Upper lobe of left lung (tissue), 6 donors: Measurements from ENCODE around the gene EFR3B. TPM values are rescaled to one million over a fixed set of nuclear protein-coding genes. Genes with fewer than 3 reads are reported as not detected.

Experiments
- ATAC-seq, 2 donors: fragments of 200-7000 bp; cut with Tn5 transposase; one replicate each; pipeline ENCODE4 v1.9.1; 2022; ENCODE audit warnings: mild to moderate bottlenecking in 2 of 2, moderate library complexity in 2 of 2; ENCODE audit not compliant: low FRiP score in 2 of 2
- DNase-seq, 2 donors: peaks; one replicate each; pipeline ENCODE4 v3.0.0-alpha.2; 2019 to 2020
- H3K27ac ChIP-seq, 4 donors: fragments of 200-600 bp; sonication (generic); one replicate each; pipeline ENCODE4 v1.5.1; 2016 to 2019
- H3K27me3 ChIP-seq, 4 donors: fragments of 200-600 bp; sonication (generic); one replicate each; pipeline ENCODE4 v1.5.1; 2017 to 2019
- H3K36me3 ChIP-seq, 4 donors: fragments of 200-600 bp; sonication (generic); one replicate each; pipeline ENCODE4 v1.5.1; 2016 to 2019
- H3K4me1 ChIP-seq, 4 donors: fragments of 200-600 bp; sonication (generic); one replicate each; pipeline ENCODE4 v1.5.1; 2018 to 2019
- H3K4me3 ChIP-seq, 4 donors: fragments of 200-600 bp; sonication (generic); one replicate each; pipeline ENCODE4 v1.5.1; 2017 to 2019; ENCODE audit warnings: mild to moderate bottlenecking in 2 of 4, moderate library complexity in 1 of 4
- H3K9me3 ChIP-seq, 4 donors: fragments of 200-600 bp; sonication (generic); one replicate each; pipeline ENCODE4 v1.5.1; 2018 to 2019
- EP300 ChIP-seq, 4 donors: sonication (generic); formaldehyde crosslinking; IDR thresholded peaks; one replicate each; pipeline ENCODE4 v1.5.1; 2017; ENCODE audit warnings: antibody characterized with exemption in 4 of 4, control low read depth in 2 of 4
- POLR2A ChIP-seq, 4 donors: fragments of 450-650 bp; IDR thresholded peaks; one replicate each; pipeline ENCODE4 v1.5.1; 2016 to 2017; ENCODE audit warnings: antibody characterized with exemption in 4 of 4, mild to moderate bottlenecking in 2 of 4
- POLR2AphosphoS5 ChIP-seq, 2 donors: sonication (generic); formaldehyde crosslinking; IDR thresholded peaks; one replicate each; pipeline ENCODE4 v1.5.1; 2017; ENCODE audit warnings: antibody characterized with exemption in 2 of 2
- WGBS, 2 donors: methylation state at CpG; one replicate each; pipeline ENCODE4 v1.1.5; 2017 to 2018; 5-methylcytosine and 5-hydroxymethylcytosine counted together
- total RNA-seq, 6 donors: library from RNA; depleted of rRNA in 4 of 6; stranded (reverse); fragments of >200 nt in 4 of 6; gene quantifications; one replicate each; pipeline versions ENCODE4 v1.1.0 to v1.2.1, GENCODE V29; 2016 to 2021
- TF ChIP-seq, protein P1 (sequence below), 6 experiments: fragments of 450-650 bp in 4 of 6; fragments of 200-600 bp in 2 of 6; sonication (generic) in 2 of 6; IDR thresholded peaks; one replicate each; pipeline ENCODE4 v1.5.1; 2016 to 2019; ENCODE audit warnings: antibody characterized with exemption in 6 of 6
- donor health status: DM: no; HTN: no; CAD: no; lungs with moderate emphysema.
- donor health status: DM: no; HTN: yes; CAD: no; lungs with severe emphysema.

EFR3B gene
- total RNA-seq, 6 donors from 2014 or later: 5.1 to 15.2 (median 9.5) TPM

DNA sequence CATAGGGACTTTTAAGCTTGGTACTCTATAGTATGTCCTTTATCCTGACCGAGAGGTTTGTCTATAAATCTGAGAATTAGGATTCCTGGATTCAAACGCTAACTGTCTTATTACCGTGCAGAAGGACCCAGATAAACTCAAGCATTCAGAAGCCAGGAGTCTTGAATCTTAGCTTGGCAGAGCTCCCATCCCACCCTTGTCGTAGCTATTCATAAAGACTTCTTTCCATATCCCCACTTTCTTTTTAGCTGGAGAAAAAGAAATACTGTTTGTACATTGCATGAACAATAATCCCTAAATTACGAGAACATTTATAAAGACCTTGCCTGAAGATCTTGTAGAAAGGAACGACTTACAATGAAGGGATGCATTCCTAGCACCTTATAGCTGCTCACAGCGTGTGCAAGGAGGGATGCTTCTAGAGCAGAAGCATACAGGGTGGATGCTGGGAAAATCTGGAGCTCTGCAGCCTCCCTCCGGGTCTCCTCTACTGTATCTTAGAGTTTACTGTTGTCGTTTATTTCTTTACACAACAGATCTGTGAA is 13.6 kb downstream of the EFR3B start:
- no peaks in the 10 kb centered on the region for H3K36me3 ChIP-seq
- ATAC-seq (no peak), DNase-seq (no peak)
- no peaks in the 10 kb centered on the region for H3K9me3 ChIP-seq
- no peak for TF ChIP-seq POLR2A (IDR thresholded peaks at IDR 0.05)
- TF ChIP-seq, protein P1, sequence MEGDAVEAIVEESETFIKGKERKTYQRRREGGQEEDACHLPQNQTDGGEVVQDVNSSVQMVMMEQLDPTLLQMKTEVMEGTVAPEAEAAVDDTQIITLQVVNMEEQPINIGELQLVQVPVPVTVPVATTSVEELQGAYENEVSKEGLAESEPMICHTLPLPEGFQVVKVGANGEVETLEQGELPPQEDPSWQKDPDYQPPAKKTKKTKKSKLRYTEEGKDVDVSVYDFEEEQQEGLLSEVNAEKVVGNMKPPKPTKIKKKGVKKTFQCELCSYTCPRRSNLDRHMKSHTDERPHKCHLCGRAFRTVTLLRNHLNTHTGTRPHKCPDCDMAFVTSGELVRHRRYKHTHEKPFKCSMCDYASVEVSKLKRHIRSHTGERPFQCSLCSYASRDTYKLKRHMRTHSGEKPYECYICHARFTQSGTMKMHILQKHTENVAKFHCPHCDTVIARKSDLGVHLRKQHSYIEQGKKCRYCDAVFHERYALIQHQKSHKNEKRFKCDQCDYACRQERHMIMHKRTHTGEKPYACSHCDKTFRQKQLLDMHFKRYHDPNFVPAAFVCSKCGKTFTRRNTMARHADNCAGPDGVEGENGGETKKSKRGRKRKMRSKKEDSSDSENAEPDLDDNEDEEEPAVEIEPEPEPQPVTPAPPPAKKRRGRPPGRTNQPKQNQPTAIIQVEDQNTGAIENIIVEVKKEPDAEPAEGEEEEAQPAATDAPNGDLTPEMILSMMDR (IDR thresholded peaks at IDR 0.05): no peak
- TF ChIP-seq EP300 (IDR thresholded peaks at IDR 0.05): no peak
- TF ChIP-seq POLR2AphosphoS5 (IDR thresholded peaks at IDR 0.05): no peak
- no peak overlapping the region for H3K4me3 ChIP-seq
- H3K27me3 ChIP-seq: no peaks in the 10 kb centered on the region
- H3K27ac ChIP-seq: no peak overlapping the region
- WGBS, 2 donors: 81 to 86% methylated on average over 9 of the region's 9 CpGs
- no peaks in the 10 kb centered on the region for H3K4me1 ChIP-seq

DNA sequence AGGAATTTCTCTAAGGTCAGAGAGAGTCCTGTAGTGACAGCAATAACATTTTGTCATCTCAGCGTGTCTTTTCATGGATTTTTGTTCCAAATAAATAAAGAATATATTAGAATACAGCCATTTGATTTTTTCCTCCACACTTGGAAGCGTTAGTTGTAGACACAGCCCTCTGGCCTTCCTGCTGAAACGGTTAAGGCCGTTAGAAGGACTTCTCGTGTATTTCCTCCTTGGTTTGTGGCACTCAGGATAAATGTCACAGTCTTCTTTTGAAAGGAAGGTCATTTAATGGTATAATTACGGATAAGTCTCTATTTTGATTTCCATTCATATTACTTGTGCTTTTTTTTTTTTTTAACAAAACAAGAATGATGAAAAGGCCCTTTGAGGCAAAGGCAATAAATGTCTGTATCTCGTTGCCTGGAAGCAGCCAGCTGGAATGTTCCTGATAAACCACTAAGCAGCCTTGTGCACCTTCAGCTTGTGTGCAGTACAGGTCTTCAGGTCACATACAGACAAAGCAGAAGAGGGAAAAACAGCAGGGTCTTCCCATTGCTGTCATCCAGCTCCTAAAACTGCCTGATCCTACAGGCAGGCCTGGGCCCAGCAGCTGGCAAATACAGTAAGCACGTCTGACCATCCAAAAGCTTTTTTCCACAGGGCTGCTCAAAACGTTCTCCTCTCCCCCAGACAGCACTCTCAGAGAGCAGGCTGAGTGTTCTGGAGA is 14.4 kb downstream of the EFR3B start:
- DNase-seq: no peak
- TF ChIP-seq POLR2AphosphoS5 (IDR thresholded peaks at IDR 0.05) (no peak), EP300 (IDR thresholded peaks at IDR 0.05) (no peak), POLR2A (IDR thresholded peaks at IDR 0.05) (no peak)
- TF ChIP-seq, protein P1 (IDR thresholded peaks at IDR 0.05): no peak
- Histone ChIP-seq H3K4me3 (no peak overlapping the region), H3K9me3 (no peaks in the 10 kb centered on the region), H3K27ac (no peak overlapping the region), H3K36me3 (no peaks in the 10 kb centered on the region), H3K27me3 (no peaks in the 10 kb centered on the region), H3K4me1 (no peaks in the 10 kb centered on the region)
- WGBS, 2 donors: 67 to 72% methylated on average over 9 of the region's 9 CpGs
- ATAC-seq: no peak

DNA sequence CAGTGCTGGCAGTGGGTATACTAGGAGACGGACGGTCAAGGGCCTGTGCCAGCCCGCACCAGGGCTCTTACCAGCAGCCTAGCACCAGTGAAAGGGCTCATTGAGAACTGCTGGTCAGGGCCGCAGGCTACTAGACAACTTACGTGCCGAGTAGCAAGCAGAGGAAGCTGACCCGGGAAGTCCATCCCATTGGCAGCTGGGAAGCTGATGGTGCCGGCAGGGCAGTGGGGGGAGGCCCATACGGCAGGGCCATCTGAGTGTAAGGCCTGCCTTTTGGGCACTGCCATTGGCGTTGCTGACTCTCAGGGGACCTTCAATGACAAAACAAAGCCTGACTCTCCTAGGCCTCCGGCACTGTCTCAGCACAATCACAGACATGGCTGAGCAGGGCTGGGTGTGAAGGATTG is 20.6 kb downstream of the EFR3B start:
- no peak for TF ChIP-seq POLR2AphosphoS5 (IDR thresholded peaks at IDR 0.05)
- TF ChIP-seq EP300 (IDR thresholded peaks at IDR 0.05): no peak
- TF ChIP-seq, protein P1 (IDR thresholded peaks at IDR 0.05): no peak
- TF ChIP-seq POLR2A (IDR thresholded peaks at IDR 0.05): no peak
- peak in 1 of 2 donors; percentile 44 for ATAC-seq
- H3K9me3 ChIP-seq: peaks cover 0 to 8% (median 0%) of the 10 kb centered on the region in 4 donors

DNA sequence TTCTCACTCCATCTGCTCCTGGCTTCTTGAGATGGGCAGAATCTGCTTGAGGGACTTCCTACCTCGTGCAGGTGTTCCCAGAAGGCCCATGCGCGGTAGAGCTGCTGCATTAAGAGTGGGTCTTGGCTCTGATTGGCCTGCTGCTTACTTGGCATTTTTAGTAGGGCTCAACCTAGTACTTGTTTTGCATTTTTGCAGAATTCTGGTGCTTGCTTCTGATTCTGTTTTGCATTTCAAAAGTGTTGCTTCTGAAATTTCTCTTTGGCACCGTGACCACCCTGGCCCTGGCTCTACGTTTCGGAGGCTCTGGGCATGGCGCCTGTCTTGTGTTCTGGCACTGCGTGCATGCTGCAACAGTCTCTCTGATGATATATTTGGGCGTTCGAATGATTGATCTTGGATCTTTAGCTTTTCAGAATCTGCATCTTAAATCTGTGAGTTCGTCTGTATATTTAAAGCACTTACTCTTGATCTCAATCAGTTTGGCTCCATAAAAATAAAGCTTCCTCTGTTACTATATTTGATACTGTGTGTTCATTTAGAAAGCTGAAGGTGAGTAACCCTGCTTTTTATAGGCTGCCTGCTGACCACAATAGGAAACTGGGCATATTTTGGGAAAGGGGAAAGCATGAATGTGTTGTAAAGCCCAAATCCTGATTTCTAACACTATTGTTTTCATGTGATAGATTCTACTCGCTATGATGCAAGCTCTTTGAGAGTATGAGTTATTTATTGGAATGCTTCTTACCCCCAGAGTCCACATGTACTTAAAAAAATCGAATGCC is 22.2 kb downstream of the EFR3B start:
- no peak for ATAC-seq
- WGBS, 2 donors: 80 to 86% methylated on average over 12 to 13 of the region's 13 CpGs

More for the DNA sequence above, 20.6 kb downstream of the EFR3B start:
- Histone ChIP-seq H3K36me3 (no peaks in the 10 kb centered on the region), H3K27me3 (no peaks in the 10 kb centered on the region), H3K4me3 (no peak overlapping the region), H3K27ac (no peak overlapping the region), H3K4me1 (no peaks in the 10 kb centered on the region)
- WGBS, 2 donors: 60 to 89% methylated on average over 11 of the region's 11 CpGs
- DNase-seq: peak in 1 of 2 donors; percentile 59

More for the DNA sequence above, 22.2 kb downstream of the EFR3B start:
- Histone ChIP-seq H3K4me1 (no peaks in the 10 kb centered on the region), H3K27ac (no peak overlapping the region), H3K36me3 (no peaks in the 10 kb centered on the region), H3K4me3 (no peak overlapping the region), H3K27me3 (no peaks in the 10 kb centered on the region), H3K9me3 (peaks cover 0 to 8% (median 0%) of the 10 kb centered on the region in 4 donors)
- no peak for DNase-seq
- TF ChIP-seq, protein P1 (IDR thresholded peaks at IDR 0.05): no peak
